Suprapubic skin (tissue), 4 donors: Measurements from ENCODE around the gene NDST3. TPM values are rescaled to one million over a fixed set of nuclear protein-coding genes. Genes with fewer than 3 reads are reported as not detected.
"Not testable (repeated sequence)": the region's sequence is repeated elsewhere in the genome, so short reads cannot be mapped to it uniquely, and the experiment has no call there.

Experiments
- DNase-seq, 2 donors: peaks; one replicate each; pipeline ENCODE4 v3.0.0-alpha.2; 2019; ENCODE audit warnings: low spot score in 2 of 2
- H3K27ac ChIP-seq: fragments of 200-600 bp; sonication (generic); one replicate; pipeline ENCODE4 v1.5.1; 2019
- H3K27me3 ChIP-seq: fragments of 200-600 bp; sonication (generic); one replicate; pipeline ENCODE4 v1.5.1; 2019
- H3K36me3 ChIP-seq: fragments of 200-600 bp; sonication (generic); one replicate; pipeline ENCODE4 v1.5.1; 2019
- H3K4me1 ChIP-seq: fragments of 200-600 bp; sonication (generic); one replicate; pipeline ENCODE4 v1.5.1; 2019
- H3K4me3 ChIP-seq: fragments of 200-600 bp; sonication (generic); one replicate; pipeline ENCODE4 v1.5.1; 2019; ENCODE audit warnings: mild to moderate bottlenecking
- H3K9me3 ChIP-seq: fragments of 200-600 bp; sonication (generic); one replicate; pipeline ENCODE4 v1.5.1; 2019
- CTCF ChIP-seq, 2 donors: fragments of 200-600 bp in 1 of 2; fragments of 450-650 bp in 1 of 2; sonication (generic) in 1 of 2; IDR thresholded peaks; one replicate each; pipeline ENCODE4 v1.5.1; 2016 to 2019; ENCODE audit warnings: antibody characterized with exemption in 2 of 2, mild to moderate bottlenecking in 1 of 2, moderate library complexity in 1 of 2
- EP300 ChIP-seq: sonication (generic); formaldehyde crosslinking; IDR thresholded peaks from one replicate; pipeline ENCODE4 v1.6.1; 2017; ENCODE audit warnings: antibody characterized with exemption
- POLR2A ChIP-seq, 2 donors: fragments of 450-650 bp; IDR thresholded peaks; one replicate each; pipeline ENCODE4 v1.6.1; 2017; ENCODE audit warnings: antibody characterized with exemption in 2 of 2, mild to moderate bottlenecking in 2 of 2, moderate library complexity in 2 of 2
- POLR2AphosphoS5 ChIP-seq, 3 donors: sonication (generic); formaldehyde crosslinking; IDR thresholded peaks; one replicate each; pipeline ENCODE4 v1.6.1; 2017; ENCODE audit warnings: antibody characterized with exemption in 3 of 3
- WGBS: methylation state at CpG from one replicate; pipeline ENCODE4 v1.1.5; 2018; 5-methylcytosine and 5-hydroxymethylcytosine counted together
- total RNA-seq, 4 donors: library from RNA; depleted of rRNA; stranded (reverse); fragments of >200 nt; gene quantifications; one replicate each; pipeline ENCODE4 v1.1.0, GENCODE V29; 2016

Gene NDST3
- total RNA-seq, 4 donors from 2014 or later, result not detected

- Histone ChIP-seq H3K9me3 (no peaks in the 10 kb centered on the region), H3K27ac (no peak overlapping the region), H3K36me3 (no peaks in the 10 kb centered on the region), H3K4me1 (peaks cover 12% of the 10 kb centered on the region), H3K27me3 (no peaks in the 10 kb centered on the region), H3K4me3 (no peak overlapping the region)
- 63% methylated on average over 2 of the region's 2 CpGs for WGBS
- no peak for DNase-seq
- TF ChIP-seq POLR2AphosphoS5 (IDR thresholded peaks at IDR 0.05), result no peak
- no peak for TF ChIP-seq EP300
- no peak for TF ChIP-seq POLR2A (IDR thresholded peaks at IDR 0.05)
- no peak for TF ChIP-seq CTCF (IDR thresholded peaks at IDR 0.05)
These were observed 253.6 kb downstream of the NDST3 start for GRCh38 chr4:118287711-118288451.

DNA sequence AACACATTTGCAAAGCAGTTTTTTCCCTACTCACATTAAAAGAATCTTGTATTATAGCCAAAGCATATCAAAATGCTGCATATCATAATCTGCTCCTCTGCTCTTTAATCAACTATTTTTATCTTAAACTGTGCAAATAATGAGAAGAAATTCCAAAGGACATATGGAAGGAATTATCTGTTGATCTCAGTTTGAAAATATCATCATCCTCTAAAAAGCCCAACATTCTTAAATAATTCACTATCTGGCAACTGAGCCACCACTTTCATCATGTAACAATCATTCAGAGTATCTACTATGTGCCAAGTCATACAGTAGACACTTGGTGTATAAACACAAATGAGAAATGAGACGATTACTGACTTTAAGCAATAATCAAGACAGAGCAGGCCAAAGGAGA, 255.5 kb downstream of the NDST3 start:
- Histone ChIP-seq H3K36me3 (peaks cover 3% of the 10 kb centered on the region), H3K27ac (no peak overlapping the region), H3K27me3 (no peaks in the 10 kb centered on the region), H3K4me1 (peaks cover 12% of the 10 kb centered on the region), H3K9me3 (no peaks in the 10 kb centered on the region), H3K4me3 (no peak overlapping the region)
- DNase-seq, result no peak
- TF ChIP-seq EP300 (no peak), POLR2AphosphoS5 (IDR thresholded peaks at IDR 0.05) (no peak), CTCF (IDR thresholded peaks at IDR 0.05) (no peak)
- 37% methylated on average over 1 of the region's 1 CpG for WGBS

DNA sequence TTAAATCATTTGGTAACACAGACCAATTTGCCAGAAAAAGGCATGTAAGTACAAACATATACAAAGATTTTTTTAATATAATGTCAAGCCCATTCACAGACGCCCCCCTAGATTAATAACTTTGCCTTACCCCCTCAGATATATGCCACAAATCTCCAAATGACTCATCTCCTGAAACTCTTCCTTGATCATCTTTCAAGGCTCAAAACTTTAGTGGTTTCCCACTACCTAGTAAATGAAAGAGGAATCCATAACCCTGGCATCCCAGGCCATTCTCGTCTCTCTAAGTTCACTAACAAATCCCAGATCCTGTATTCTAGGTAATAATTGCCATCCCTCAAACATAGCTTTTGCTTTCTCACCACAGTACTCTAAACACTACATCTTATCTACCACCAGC, 256.7 kb downstream of the NDST3 start:
- Histone ChIP-seq H3K27me3 (no peaks in the 10 kb centered on the region), H3K9me3 (no peaks in the 10 kb centered on the region), H3K4me1 (peaks cover 12% of the 10 kb centered on the region), H3K36me3 (peaks cover 5% of the 10 kb centered on the region), H3K27ac (no peak overlapping the region), H3K4me3 (no peak overlapping the region)
- 83% methylated on average over 2 of the region's 2 CpGs for WGBS
- TF ChIP-seq POLR2AphosphoS5 (IDR thresholded peaks at IDR 0.05), result no peak
- TF ChIP-seq EP300, result no peak
- TF ChIP-seq POLR2A (IDR thresholded peaks at IDR 0.05), result no peak
- no peak for TF ChIP-seq CTCF (IDR thresholded peaks at IDR 0.05)
- no peak for DNase-seq

GRCh38 chr4:118296729-118297128, 262.4 kb downstream of the NDST3 start:
- H3K27ac ChIP-seq, result no peak overlapping the region
- no peak for TF ChIP-seq POLR2A (IDR thresholded peaks at IDR 0.05)
- TF ChIP-seq POLR2AphosphoS5 (IDR thresholded peaks at IDR 0.05), result no peak
- TF ChIP-seq CTCF (IDR thresholded peaks at IDR 0.05), result no peak
- TF ChIP-seq EP300, result no peak

DNA sequence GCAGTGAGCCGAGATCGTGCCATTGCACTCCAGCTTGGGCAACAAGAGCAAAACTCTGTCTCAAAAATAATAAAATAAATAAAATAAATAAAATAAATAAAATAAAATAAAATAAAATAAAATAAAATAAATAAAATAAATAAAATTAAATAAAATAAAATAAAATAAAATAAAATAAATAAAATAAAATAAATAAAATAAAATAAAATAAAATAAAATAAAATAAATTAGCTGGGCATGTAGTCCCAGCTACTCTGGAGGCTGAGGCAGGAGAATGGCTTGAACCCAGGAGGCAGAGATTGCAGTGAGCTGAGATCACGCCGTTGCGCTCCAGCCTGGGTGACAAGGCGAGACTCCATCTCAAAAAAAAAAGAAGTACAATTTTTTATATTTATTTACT, 265.3 kb downstream of the NDST3 start:
- not testable (repeated sequence) for H3K4me1 ChIP-seq, H3K27ac ChIP-seq, DNase-seq, H3K9me3 ChIP-seq, H3K27me3 ChIP-seq, H3K4me3 ChIP-seq, H3K36me3 ChIP-seq
- WGBS, result 97% methylated on average over 6 of the region's 6 CpGs

More at GRCh38 chr4:118296729-118297128, 262.4 kb downstream of the NDST3 start:
- no peak overlapping the region for H3K4me3 ChIP-seq
- 66% methylated on average over 1 of the region's 1 CpG for WGBS
- DNase-seq, result no peak
- no peaks in the 10 kb centered on the region for H3K4me1 ChIP-seq
- no peaks in the 10 kb centered on the region for H3K27me3 ChIP-seq
- no peaks in the 10 kb centered on the region for H3K9me3 ChIP-seq
- H3K36me3 ChIP-seq, result peaks cover 5% of the 10 kb centered on the region

DNA sequence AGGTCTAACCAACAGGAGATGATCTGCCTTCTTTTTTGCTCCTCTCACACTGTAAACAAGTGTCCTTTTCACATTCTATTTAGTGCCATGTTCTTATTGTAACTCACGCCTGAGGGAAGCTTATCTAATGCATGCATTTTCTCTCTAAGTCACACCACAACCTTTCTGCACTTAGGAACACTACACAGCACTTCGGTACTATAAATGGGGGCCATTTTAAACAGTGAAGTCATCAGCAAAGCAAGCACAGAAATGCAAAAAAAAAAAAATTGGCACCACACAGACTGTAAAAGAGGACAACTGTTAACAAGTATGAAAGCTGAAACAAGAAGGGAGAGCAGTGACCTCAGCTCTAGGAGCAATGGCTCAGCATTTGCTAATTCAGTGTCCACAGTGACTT, 273.4 kb downstream of the NDST3 start:
- Histone ChIP-seq H3K27ac (no peak overlapping the region), H3K27me3 (no peaks in the 10 kb centered on the region), H3K4me1 (no peaks in the 10 kb centered on the region), H3K36me3 (no peaks in the 10 kb centered on the region), H3K9me3 (no peaks in the 10 kb centered on the region), H3K4me3 (no peak overlapping the region)
- 84% methylated on average over 2 of the region's 2 CpGs for WGBS
- TF ChIP-seq POLR2A (IDR thresholded peaks at IDR 0.05) (no peak), CTCF (IDR thresholded peaks at IDR 0.05) (no peak), EP300 (no peak), POLR2AphosphoS5 (IDR thresholded peaks at IDR 0.05) (no peak)
- no peak for DNase-seq
